ENCODE results near the gene RNU1-3.
"Not testable (repeated sequence)": the region's sequence is repeated elsewhere in the genome, so short reads cannot be mapped to it uniquely, and the experiment has no call there.

The RNU1-3 gene

GRCh38 chr1:16666502-16667413, at the start of gene RNU1-3:
RNU1-3 (minus strand) TSS chr1:16666948.
- H3K9me3 Mint-ChIP-seq; H3K36me3 Mint-ChIP-seq (ENCODE audit: low read depth); intact Hi-C loops (cut with micrococcal nuclease); H3K27ac Mint-ChIP-seq; H3K4me3 Mint-ChIP-seq; H3K4me1 Mint-ChIP-seq (ENCODE audit: low read depth); H3K27me3 Mint-ChIP-seq: not testable (repeated sequence)

- H3K9me3 Mint-ChIP-seq; intact Hi-C loops (cut with micrococcal nuclease); H3K4me3 Mint-ChIP-seq; H3K4me1 Mint-ChIP-seq (ENCODE audit: low read depth); H3K27ac Mint-ChIP-seq; H3K36me3 Mint-ChIP-seq (ENCODE audit: low read depth): not testable (repeated sequence)
- H3K27me3 Mint-ChIP-seq, result peaks cover 15% of the 10 kb centered on the region
Observed at GRCh38 chr1:16713480-16713879, 46.7 kb upstream of the RNU1-3 start.

- H3K9me3 Mint-ChIP-seq; H3K36me3 Mint-ChIP-seq (ENCODE audit: low read depth); H3K27ac Mint-ChIP-seq; H3K4me3 Mint-ChIP-seq; H3K4me1 Mint-ChIP-seq (ENCODE audit: low read depth); intact Hi-C loops (cut with micrococcal nuclease): not testable (repeated sequence)
- peaks cover 17% of the 10 kb centered on the region for H3K27me3 Mint-ChIP-seq
Observed at GRCh38 chr1:16712984-16713383, 46.2 kb upstream of the RNU1-3 start.

GRCh38 chr1:16712582-16712981, 45.8 kb upstream of the RNU1-3 start:
- H3K36me3 Mint-ChIP-seq (ENCODE audit: low read depth); H3K9me3 Mint-ChIP-seq; H3K27ac Mint-ChIP-seq: not testable (repeated sequence)

GRCh38 chr1:16712131-16712530, 45.4 kb upstream of the RNU1-3 start:
- peaks cover 13% of the 10 kb centered on the region for H3K27me3 Mint-ChIP-seq
- H3K4me3 Mint-ChIP-seq; intact Hi-C loops (cut with micrococcal nuclease): not testable (repeated sequence)

More at GRCh38 chr1:16712582-16712981, 45.8 kb upstream of the RNU1-3 start:
- H3K27me3 Mint-ChIP-seq, result peaks cover 15% of the 10 kb centered on the region
- intact Hi-C loops (cut with micrococcal nuclease); H3K4me3 Mint-ChIP-seq; H3K4me1 Mint-ChIP-seq (ENCODE audit: low read depth): not testable (repeated sequence)

GRCh38 chr1:16710618-16711017, 43.9 kb upstream of the RNU1-3 start:
- H3K27ac Mint-ChIP-seq, H3K27me3 Mint-ChIP-seq: not testable (repeated sequence)

More at GRCh38 chr1:16712131-16712530, 45.4 kb upstream of the RNU1-3 start:
- not testable (repeated sequence) for H3K36me3 Mint-ChIP-seq (ENCODE audit: low read depth); H3K27ac Mint-ChIP-seq; H3K4me1 Mint-ChIP-seq (ENCODE audit: low read depth); H3K9me3 Mint-ChIP-seq

GRCh38 chr1:16709659-16710087, 42.9 kb upstream of the RNU1-3 start:
- H3K9me3 Mint-ChIP-seq; H3K4me3 Mint-ChIP-seq; H3K36me3 Mint-ChIP-seq (ENCODE audit: low read depth); H3K27ac Mint-ChIP-seq; H3K27me3 Mint-ChIP-seq; intact Hi-C loops (cut with micrococcal nuclease); H3K4me1 Mint-ChIP-seq (ENCODE audit: low read depth): not testable (repeated sequence)

More at GRCh38 chr1:16710618-16711017, 43.9 kb upstream of the RNU1-3 start:
- intact Hi-C loops (cut with micrococcal nuclease); H3K9me3 Mint-ChIP-seq; H3K36me3 Mint-ChIP-seq (ENCODE audit: low read depth); H3K4me1 Mint-ChIP-seq (ENCODE audit: low read depth); H3K4me3 Mint-ChIP-seq: not testable (repeated sequence)

- H3K4me3 Mint-ChIP-seq; intact Hi-C loops (cut with micrococcal nuclease); H3K9me3 Mint-ChIP-seq; H3K27ac Mint-ChIP-seq; H3K4me1 Mint-ChIP-seq (ENCODE audit: low read depth); H3K36me3 Mint-ChIP-seq (ENCODE audit: low read depth); H3K27me3 Mint-ChIP-seq: not testable (repeated sequence)
Observed at GRCh38 chr1:16708704-16709103, 42.0 kb upstream of the RNU1-3 start.

- H3K9me3 Mint-ChIP-seq; H3K4me1 Mint-ChIP-seq (ENCODE audit: low read depth); H3K4me3 Mint-ChIP-seq; H3K27ac Mint-ChIP-seq; intact Hi-C loops (cut with micrococcal nuclease); H3K36me3 Mint-ChIP-seq (ENCODE audit: low read depth); H3K27me3 Mint-ChIP-seq: not testable (repeated sequence)
Observed at GRCh38 chr1:16707130-16708093, 40.7 kb upstream of the RNU1-3 start.

GRCh38 chr1:16706302-16706701, 39.6 kb upstream of the RNU1-3 start:
- intact Hi-C loops (cut with micrococcal nuclease); H3K4me1 Mint-ChIP-seq (ENCODE audit: low read depth); H3K36me3 Mint-ChIP-seq (ENCODE audit: low read depth); H3K4me3 Mint-ChIP-seq; H3K27ac Mint-ChIP-seq; H3K9me3 Mint-ChIP-seq; H3K27me3 Mint-ChIP-seq: not testable (repeated sequence)

GRCh38 chr1:16704502-16705100, 37.9 kb upstream of the RNU1-3 start:
- H3K36me3 Mint-ChIP-seq (ENCODE audit: low read depth); H3K4me1 Mint-ChIP-seq (ENCODE audit: low read depth); intact Hi-C loops (cut with micrococcal nuclease); H3K4me3 Mint-ChIP-seq; H3K27ac Mint-ChIP-seq; H3K27me3 Mint-ChIP-seq; H3K9me3 Mint-ChIP-seq: not testable (repeated sequence)

GRCh38 chr1:16704076-16704475, 37.3 kb upstream of the RNU1-3 start:
- H3K27me3 Mint-ChIP-seq; H3K9me3 Mint-ChIP-seq; H3K4me1 Mint-ChIP-seq (ENCODE audit: low read depth); intact Hi-C loops (cut with micrococcal nuclease); H3K27ac Mint-ChIP-seq; H3K4me3 Mint-ChIP-seq; H3K36me3 Mint-ChIP-seq (ENCODE audit: low read depth): not testable (repeated sequence)

- intact Hi-C loops (cut with micrococcal nuclease); H3K36me3 Mint-ChIP-seq (ENCODE audit: low read depth); H3K4me3 Mint-ChIP-seq; H3K27me3 Mint-ChIP-seq; H3K27ac Mint-ChIP-seq; H3K9me3 Mint-ChIP-seq; H3K4me1 Mint-ChIP-seq (ENCODE audit: low read depth): not testable (repeated sequence)
Observed at GRCh38 chr1:16703602-16704001, 36.9 kb upstream of the RNU1-3 start.

- H3K36me3 Mint-ChIP-seq (ENCODE audit: low read depth); H3K4me3 Mint-ChIP-seq; intact Hi-C loops (cut with micrococcal nuclease); H3K27ac Mint-ChIP-seq; H3K4me1 Mint-ChIP-seq (ENCODE audit: low read depth); H3K9me3 Mint-ChIP-seq; H3K27me3 Mint-ChIP-seq: not testable (repeated sequence)
Observed at GRCh38 chr1:16703141-16703540, 36.4 kb upstream of the RNU1-3 start.

Measured in dendritic cell treated with granulocyte-macrophage colony-stimulating factor and Interleukin-4, amounts not matched to agents 40 ng/mL and 50 ng/mL, for 4 days (primary cell).